HG03025 (cell line): Measurements from ENCODE around the gene GSC.

Experiments used
- ATAC-seq: cut with Tn5 transposase; IDR thresholded peaks from one replicate; pipeline ENCODE4 v1.9.1; 2021; ENCODE audit warnings: mild to moderate bottlenecking, moderate library complexity; ENCODE audit not compliant: unreplicated experiment, low FRiP score

Gene GSC

DNA sequence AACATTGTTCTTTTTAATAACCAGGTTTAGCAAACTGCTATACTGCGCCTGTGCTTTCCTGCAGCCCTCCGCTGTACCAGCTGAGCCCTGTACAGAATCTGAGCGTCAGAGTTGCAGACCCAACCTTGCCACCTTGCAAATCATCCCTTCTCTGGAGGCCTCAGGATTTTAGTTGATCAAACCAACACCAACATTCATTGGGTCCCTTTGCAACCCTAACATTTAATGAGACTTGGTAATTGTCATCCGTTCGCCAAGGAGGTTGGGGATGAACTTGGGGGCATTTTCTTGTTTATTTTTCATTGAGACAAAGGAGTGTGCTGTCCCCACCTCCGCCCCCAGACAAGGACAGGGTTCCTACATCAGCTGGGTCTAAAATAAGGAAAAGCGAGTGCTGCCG, 2.6 kb upstream of the GSC start:
- ATAC-seq = no peak

DNA sequence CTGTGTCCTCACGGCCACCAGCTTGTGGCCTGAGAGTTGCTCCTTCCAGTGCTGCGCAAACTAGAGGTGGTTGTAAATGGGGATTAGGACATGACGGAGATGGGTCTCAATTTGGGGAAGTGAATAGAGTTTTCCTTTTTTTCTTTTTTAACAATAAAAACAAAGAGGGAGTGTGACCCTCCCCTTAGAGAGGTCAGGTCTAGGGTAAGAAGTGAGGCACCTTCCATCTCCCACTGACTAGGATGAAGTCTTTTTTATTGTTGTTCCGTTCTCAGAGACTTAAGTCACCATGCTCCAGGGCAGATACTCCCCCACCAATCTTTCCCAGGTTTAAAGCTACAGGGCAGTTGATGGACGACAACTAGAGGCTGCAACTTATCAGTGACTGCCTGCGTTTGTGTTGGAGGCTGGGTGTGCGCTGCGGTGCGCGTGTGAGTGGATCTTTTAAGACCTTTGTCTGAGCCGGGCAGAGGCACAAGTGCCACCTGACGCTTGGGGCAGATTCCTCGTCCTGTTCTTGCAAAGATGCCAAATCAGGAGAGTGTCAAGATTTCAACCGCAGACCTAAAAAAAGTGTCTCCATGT, 2.1 kb upstream of the GSC start:
- no peak for ATAC-seq

DNA sequence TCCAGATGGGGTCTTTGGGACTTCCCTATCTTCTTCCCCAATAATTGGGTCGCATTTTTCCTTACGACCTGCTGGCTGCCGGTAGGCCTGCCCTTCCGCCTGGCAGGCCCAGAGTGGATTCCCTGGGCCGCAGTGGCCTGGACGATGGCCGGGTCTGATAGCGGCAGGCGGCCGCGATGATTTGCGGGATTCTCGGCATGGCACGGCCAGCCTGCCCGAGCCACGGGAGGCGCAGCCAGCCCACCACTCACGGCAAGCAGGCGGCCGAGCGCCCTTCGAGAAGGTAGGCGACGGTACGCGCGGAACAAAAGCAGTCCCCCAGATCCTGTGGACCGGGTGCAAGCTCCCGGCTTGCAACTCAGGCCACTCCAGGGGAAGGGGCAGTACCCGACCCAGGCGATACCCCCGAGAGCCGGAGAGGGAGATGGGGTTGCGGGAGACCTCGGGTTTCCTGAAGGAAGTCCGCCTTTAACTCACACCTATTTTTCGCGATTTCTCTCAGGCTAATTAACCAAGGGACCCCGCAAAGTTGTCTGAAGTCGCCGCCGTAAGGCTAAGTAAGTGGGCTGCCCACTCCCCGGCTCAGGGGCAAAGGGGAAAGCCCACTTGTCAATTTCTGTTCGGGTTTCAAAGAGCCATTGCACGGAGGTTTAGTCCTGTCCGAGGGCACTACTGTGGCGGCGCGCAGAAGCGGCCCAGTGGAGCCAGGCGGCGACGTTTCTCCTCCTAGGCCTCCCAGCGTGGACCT, 1.4 kb upstream of the GSC start:
- ATAC-seq = no peak

DNA sequence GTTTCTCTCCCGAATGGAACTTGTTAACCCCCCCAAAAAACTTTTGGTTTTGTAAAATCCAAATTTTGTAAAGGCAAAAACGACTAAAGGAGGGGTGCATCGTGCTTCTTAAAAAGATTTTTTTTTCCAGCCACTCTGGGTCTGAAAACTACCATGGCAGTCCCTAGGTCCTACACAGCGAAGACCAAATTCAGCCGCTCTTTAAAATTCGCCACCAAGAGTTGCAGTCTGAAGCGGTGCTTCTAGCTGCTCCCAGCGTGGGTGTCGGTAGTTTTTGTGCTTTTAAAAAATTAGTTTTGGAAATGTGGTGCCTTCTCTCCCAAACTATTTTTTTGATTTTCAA, 873 bp upstream of the GSC start:
- ATAC-seq = no peak

DNA sequence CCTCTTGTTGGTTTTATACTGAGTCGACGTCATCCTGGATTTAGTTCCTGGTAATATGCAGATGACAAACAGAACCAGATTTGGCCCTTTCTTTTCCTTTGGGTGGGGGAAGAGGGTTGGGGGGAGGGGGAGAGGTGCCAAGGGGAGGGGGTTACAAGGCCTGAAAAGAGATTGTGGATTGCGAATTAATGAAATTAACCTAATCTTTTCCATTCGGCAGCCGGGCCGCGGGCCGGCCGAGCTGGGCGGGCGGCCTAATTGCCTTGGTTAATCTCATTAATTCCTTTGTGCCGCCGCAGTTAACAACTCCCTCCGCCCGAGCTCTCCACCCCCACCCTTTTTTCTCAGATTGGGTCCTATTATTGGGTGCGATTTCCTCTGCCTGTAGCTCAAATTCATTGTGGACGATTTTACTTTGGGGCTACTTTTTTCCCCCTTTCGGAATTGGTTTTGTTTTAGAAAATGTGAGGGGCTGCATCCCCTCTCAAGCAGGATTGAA, 387 bp upstream of the GSC start:
- no peak for ATAC-seq

DNA sequence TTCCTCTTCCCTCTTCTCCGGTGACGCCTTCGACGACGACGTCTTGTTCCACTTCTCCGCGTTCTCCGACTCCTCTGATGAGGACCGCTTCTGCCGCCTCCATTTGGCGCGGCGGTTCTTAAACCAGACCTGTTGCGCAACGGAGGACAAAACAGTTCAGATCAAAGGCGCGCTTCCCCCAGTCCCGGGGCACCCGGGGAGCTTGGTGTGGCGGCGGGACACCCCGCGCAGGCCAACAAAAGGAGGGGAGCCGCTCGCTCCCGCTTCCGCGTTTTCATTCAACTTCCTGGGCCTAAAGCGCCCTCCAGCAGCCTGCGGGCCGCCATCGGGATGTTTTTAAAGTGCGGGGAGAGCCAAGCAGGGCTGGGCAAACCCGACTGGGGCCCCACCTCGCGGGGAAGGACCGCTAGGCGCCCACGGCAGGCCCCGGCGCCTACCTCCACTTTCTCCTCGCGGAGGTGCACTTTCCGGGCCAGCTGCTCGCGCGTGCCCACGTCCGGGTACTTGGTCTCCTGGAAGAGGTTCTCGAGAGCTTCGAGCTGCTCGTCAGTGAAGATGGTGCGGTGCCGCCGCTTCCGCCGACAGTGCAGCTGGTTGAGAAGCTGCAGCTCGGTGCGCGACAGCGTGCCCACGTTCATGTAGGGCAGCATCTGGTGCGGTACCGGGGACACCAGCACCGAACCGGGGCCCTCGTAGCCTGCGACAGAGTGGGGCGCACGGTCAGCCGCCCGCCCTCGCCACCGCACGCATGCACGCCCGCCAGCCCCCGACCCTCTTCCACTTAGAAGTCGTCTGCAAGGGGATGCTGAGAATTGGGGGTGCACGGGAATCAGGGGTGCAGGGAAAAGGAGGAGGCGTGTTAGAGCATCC, 1.2 kb downstream of the GSC start:
- no peak for ATAC-seq

DNA sequence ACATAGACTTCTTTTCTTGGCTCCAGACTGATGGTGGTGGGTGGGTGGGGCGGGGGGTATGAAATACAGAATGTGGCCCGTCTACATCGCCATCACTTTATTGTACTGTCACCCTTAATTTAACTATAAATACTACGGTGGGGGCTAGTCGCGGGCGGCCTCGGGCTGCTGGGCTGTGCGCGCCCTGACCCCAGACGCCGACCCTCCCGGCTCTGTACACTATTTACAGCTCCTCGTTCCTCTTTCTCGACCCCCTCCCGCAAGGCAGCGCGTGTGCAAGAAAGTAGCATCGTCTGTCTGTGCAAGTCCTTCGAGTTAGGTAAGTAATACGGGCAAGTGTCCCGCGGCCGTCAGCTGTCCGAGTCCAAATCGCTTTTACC, 1.8 kb downstream of the GSC start:
- ATAC-seq = no peak

DNA sequence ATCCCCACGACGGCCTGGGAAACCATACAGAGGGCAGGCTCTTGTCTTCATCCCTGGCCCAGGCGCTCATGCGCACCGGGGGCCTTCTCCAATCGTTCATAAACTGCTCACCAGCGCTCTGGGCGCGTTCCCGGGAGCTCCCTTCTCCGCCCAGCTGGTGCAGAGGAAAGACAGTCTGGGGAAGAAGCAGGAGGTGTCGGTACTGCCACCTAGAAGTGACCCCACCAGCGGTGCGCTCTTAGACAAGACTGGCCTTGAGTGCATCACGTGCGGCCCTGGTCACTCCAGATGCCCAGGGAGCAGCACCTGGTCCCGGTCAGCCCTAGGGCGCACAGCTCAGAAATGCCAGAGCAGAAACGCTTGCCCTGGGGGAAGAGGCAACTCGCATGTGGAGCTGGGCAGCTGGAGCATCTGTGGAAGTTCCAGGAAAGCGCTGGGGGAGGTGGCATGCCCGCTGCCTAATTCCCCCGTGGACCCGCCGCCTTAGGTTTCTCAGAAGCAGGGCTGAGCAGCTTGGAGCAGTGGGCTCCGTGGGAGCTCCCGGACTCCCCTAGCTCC, 2.5 kb downstream of the GSC start:
- no peak for ATAC-seq

DNA sequence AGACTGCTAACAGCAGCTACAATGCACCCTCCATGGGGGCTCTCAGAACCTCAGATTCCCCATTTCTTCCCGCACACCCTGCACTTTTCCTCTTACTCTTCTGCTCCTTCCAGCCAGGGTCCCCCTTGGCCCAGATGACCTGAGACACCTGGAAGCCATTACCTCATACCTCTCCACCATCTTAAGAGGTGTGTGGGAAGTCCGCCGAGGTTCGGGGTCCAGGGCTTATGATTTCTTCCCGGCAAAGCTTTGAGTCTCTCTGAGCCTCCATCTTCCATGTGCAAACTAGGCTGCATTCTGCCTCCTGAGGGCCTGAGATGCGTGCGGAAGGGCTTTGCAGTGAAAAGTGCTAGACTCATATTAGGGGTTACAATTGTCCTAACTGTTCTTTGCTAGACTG, 5.3 kb downstream of the GSC start:
- ATAC-seq = no peak

DNA sequence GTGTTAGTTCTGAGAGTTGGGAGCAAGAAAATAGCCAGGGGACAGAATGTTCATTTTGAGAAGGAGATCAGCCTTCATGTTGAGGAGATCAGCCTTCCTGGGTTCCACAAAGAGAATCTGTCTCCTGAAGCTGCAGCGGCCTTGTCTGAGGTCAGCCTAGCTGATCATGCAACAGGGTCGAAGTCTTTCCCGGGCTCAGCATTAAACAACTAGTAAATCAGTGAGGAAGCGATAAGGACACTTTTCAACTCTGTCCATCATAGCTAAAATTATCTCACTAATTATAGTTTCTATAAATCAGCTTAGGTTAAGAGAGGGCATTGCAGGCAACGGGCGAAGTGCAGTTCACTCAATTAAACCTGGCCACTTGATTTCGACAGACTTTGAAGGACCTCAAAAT, 7.5 kb downstream of the GSC start:
- ATAC-seq = no peak

DNA sequence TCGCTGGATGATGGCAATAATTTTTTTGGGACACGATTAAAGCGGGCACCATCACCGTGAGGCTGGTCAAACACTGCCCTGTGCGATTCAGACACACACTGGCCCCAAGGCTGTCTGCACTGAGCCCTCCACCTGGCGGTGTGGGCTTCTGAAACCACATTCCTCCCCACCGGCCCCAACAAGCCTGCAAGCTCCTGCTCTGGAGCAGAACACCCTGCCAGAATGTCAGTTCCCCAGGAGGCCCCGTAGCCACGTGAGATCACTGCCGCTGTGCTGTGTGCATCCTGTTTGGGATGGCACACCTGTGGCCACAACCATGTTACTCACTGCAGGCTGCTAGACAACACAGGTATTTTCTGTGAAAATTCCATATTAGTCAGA, 7.9 kb downstream of the GSC start:
- no peak for ATAC-seq

DNA sequence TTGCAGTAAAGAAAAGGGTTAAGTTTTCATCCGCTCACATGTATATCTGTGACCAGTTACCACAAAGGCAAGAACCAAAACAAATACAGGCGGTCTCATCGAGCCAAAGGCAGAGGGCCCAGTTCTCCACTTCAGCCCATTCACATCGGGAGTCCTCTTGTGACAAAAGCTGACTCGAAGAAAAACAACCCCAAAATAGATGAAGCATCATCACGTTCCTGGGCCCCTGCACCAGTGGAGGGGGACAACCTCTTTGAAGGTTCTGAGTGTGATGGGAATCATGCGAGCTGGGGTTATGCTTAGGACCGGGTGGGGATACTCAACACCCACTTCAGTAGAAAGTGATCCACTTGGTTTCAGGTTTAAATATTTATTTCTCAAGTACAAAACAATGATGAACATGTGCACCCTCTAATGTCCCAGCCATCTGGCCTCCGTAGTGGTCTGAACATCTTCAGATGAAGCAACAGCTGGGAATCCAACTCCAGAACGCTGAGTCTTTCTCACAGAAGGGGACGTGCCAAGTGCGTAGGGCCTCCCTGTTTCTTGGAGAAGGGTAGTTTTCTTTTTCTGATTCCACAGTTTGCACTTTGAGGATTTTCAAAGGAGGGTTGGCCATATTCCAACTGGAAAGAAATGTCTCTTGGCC, 8.4 kb downstream of the GSC start:
- ATAC-seq = no peak

DNA sequence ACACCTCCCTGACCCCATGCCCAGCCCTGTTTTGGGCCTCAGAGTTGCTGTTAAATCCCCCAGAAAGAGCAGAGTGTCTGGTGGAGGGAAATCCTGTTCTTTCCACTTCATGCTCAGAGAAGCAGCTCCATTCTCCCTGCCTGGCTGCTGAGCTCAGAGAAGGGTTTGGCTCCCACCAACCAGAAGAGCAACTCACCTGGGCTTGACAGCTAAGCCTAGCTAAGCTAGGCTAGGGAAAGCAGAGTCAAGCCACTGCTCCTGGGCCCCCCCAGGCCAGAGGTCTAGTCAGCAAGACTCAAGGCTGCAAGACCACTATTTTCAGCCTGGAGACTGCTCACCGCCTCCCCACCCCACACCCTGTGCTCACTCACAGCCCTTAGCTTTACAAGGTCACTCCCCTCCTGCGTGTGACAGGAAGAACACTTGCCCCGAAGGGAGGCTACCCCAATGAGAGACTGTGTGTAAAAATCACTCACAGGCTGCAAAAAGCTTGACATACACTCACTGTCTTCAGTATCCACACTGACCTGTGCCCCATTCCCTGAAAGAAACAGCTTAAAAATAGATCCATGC, 13.5 kb downstream of the GSC start:
- ATAC-seq = no peak

DNA sequence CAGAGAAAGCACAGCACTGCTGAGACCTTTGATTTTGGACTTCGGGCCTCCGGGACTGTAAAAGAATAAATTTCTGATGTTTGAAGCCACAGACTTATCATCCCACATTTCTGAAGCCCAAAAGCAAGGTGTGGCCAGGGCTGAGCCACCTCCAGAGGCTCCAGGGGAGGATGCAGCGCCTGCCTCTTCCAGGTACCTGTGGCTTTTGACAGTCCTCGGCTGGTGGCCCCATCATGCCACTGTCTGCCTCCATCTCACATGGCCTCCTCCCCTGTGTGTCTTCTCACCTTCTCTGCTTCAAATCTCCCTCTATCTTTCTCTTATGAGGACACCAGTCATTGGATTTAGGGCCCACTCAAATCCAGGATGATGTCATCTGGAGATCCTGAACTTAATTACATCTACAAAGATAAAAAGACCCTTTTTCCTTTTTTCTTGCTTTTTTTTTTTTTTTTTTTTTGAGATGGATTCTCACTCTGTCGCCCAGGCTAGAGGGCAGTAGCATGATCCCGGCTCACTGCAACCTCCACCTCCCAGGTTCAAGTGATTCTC, 15.4 kb downstream of the GSC start:
- no peak for ATAC-seq

DNA sequence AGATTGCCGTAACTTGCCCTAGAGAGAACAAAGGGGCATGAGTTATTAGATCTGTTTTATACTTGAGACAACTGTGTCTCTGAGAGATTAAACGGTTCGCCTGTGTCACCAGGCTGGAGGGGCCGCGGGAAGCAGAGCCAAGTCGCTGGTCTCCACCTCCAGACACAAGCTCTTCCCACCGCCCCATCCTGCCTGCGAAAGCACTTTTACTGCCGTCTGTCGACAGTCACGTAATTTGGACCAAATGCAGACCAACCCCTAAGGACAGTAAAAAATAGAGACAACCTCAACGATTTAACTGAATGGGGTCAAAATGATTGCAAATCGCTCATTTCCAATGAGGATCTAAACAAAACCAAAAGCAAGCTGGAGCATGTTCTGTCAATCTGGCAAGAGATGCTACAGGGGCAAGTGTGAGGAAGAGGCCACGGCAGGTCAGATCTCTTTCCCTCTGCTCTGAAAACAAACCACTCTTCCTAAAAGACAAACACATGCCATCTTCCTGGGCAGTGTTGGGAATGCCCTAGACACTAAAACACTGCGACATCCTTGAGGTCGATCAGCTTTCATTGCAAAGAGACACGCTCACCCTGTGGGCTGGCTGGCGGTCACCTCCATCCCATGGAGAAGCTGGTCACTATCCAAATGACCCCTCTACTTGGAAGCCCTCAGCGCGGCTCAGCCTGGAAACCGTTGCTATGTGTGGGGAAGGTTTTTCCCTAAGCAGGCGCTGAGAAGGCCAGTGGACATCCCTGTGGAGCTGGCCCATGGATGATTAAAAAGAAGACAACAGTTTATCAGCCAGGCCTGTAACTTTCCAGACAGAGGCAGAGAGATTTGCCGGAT, 17.1 kb downstream of the GSC start:
- ATAC-seq = no peak

DNA sequence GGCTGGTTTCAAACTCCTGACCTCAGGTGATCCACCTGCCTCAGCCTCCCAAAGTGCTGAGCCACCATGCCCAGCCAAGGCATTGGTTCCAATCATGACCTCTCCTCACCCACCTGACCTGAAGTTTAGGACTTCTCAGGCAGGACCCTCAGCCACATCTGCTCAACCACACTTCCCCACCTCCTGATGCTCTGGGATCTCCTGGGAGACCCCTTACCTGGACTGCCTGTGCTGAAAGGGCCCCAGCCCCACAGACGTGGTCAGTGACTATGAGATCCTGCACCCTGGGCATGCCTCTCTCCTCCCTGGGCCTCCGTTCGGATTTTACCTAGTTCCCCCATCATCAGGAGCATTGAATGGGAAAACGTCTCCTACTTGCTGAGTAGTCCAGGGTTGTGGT, 18.0 kb downstream of the GSC start:
- no peak for ATAC-seq

DNA sequence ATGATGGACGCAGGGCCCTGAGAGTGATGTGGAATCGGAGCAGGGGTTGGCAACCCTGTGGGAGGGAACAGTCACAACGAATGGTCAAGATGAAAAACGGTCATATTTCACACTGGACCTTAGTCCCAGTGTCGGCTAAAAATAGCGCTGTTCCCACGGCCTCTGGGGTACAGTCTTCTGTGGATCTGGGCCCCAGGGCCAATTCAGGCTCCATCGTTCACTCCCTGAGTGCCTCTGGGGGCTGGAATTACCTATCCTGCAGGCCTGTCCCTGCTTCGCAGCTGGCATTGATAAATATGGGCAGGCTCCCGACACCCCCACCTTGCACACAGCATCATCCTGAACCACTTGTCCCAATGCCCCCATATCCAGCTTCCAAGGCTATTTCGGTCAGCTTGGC, 18.6 kb downstream of the GSC start:
- ATAC-seq = no peak

DNA sequence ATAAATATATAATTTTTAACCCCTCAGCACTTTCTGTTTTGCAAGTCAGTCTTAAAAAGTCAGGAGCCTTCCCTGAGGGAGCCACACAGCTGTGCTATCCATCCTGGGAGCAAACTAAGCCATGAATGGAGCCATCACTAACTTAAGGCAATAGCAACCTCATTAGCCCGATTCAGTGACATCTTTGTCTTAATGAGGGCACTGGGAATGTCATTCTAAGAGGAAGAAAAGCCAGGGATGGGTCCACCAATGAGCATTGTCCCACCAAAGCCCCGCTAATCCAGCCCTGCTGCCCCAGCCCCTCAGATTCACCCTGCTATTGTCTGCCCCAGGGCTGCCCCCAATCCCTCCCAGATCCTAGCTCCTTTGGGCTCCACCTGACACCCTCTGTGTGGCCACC, 19.5 kb downstream of the GSC start:
- no peak for ATAC-seq

DNA sequence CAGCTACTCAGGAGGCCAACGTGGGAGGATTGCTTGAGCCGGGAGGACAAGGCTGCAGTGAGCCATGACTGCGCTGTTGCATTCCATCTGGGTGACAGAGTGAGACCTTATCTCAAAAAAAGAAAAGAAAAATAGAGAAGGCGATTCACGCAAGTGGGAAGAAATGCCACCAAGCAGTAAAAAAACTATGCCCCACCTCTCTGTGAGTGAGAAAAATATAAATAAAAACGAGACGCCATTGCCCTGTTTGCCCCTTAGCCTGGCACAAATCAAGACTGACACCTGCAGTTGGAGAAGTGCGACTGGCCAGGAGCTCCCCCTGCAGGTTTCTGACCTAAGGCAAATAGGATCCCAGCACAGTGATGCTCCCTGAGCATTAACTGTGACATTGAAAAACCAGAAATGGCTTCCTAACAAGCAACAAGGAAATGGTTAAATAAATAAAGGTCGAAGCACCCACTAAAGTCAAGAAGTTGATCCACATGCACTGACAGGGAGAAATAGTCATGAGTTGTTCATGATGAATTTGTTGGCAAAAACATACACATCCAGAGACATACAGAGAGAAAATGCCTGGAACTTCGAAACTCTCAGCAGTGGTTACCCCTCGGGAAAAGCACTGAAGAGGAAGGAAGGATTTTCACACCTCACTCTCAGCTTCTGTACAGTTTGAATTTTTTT, 21.1 kb downstream of the GSC start:
- no peak for ATAC-seq
